Gastrocnemius medialis (tissue), 4 donors: ENCODE measurements around the gene MOG.

Experiments used
- CTCF ChIP-seq, 5 experiments: fragments of 450-650 bp in 3 of 5; fragments of 200-600 bp in 2 of 5; sonication (generic) in 2 of 5; IDR thresholded peaks in 4 of 5; conservative IDR thresholded peaks in 1 of 5; 1 replicate in 4 of 5; 2 replicates in 1 of 5; pipeline ENCODE4 v1.5.1; 2016 to 2019; ENCODE audit warnings: antibody characterized with exemption in 5 of 5, mild to moderate bottlenecking in 3 of 5, moderate library complexity in 3 of 5
- POLR2A ChIP-seq, 2 donors: fragments of 450-650 bp; IDR thresholded peaks; one replicate each; pipeline ENCODE4 v1.6.1; 2017; ENCODE audit warnings: antibody characterized with exemption in 2 of 2, mild to moderate bottlenecking in 2 of 2, moderate library complexity in 2 of 2

DNA sequence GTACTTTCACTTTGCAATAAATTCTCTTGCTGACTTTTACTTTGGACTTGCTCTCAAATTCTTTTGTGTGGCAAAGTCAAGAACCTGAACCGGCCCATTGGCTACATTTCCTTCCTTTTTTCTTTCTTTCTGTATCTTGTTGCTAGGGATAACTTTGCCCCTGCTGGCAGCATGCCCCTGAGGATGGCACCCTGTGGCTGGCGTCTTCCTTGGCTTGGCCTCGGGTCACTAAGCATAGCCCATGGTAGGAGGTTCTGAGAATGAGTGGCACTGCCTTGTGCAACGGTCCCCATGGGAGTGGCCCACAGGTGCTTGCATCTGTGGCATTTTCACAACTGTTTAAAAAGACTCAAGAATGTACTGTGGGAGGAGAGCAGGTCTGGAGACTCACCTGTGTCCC lies 52.3 kb downstream of the MOG start:
- TF ChIP-seq CTCF (IDR thresholded peaks at IDR 0.05 in 4 of 5, conservative IDR thresholded peaks at IDR 0.05 in 1 of 5) (no peak), POLR2A (IDR thresholded peaks at IDR 0.05) (no peak)
